ENCODE measurements around the gene FBXW7.

Gene FBXW7

GRCh38 chr4:152364383-152364782, 171.5 kb downstream of the FBXW7 start:
- DNase-seq, result no peak

GRCh38 chr4:152363904-152364303, 172.0 kb downstream of the FBXW7 start:
- DNase-seq, result no peak

GRCh38 chr4:152363086-152363485, 172.8 kb downstream of the FBXW7 start:
- no peak for DNase-seq

- no peak for DNase-seq
Measured at GRCh38 chr4:152360045-152360410, 175.9 kb downstream of the FBXW7 start.

- DNase-seq, result no peak
Measured at GRCh38 chr4:152359208-152360044, 176.5 kb downstream of the FBXW7 start.

- DNase-seq, result no peak
Measured at GRCh38 chr4:152357206-152357605, 178.7 kb downstream of the FBXW7 start.

- no peak for DNase-seq
Measured at GRCh38 chr4:152356428-152357034, 179.4 kb downstream of the FBXW7 start.

GRCh38 chr4:152352622-152353116, 183.2 kb downstream of the FBXW7 start:
- DNase-seq, result no peak

GRCh38 chr4:152352215-152352614, 183.7 kb downstream of the FBXW7 start:
- no peak for DNase-seq

GRCh38 chr4:152351080-152351479, 184.8 kb downstream of the FBXW7 start:
- DNase-seq, result no peak

GRCh38 chr4:152348670-152349069, 187.2 kb downstream of the FBXW7 start:
- no peak for DNase-seq

GRCh38 chr4:152346979-152347378, 188.9 kb downstream of the FBXW7 start:
- DNase-seq, result no peak

- DNase-seq, result no peak
Measured at GRCh38 chr4:152346526-152346925, 189.4 kb downstream of the FBXW7 start.

GRCh38 chr4:152344001-152344400, 191.9 kb downstream of the FBXW7 start:
- no peak for DNase-seq

GRCh38 chr4:152342293-152342692, 193.6 kb downstream of the FBXW7 start:
- no peak for DNase-seq

GRCh38 chr4:152340818-152341217, 195.1 kb downstream of the FBXW7 start:
- DNase-seq, result no peak

GRCh38 chr4:152339576-152339975, 196.3 kb downstream of the FBXW7 start:
- no peak for DNase-seq

- no peak for DNase-seq
Measured at GRCh38 chr4:152334931-152335330, 201.0 kb downstream of the FBXW7 start.

- no peak for DNase-seq
Measured at GRCh38 chr4:152331042-152331441, 204.8 kb downstream of the FBXW7 start.

- no peak for DNase-seq
Measured at GRCh38 chr4:152328582-152328981, 207.3 kb downstream of the FBXW7 start.

- no peak for DNase-seq
Measured at GRCh38 chr4:152327606-152328453, 208.1 kb downstream of the FBXW7 start.

- no peak for DNase-seq
Measured at GRCh38 chr4:152325831-152326230, 210.1 kb downstream of the FBXW7 start.

GRCh38 chr4:152323221-152323620, 212.7 kb downstream of the FBXW7 start:
- no peak for DNase-seq
